ENCODE results near the gene TBC1D22A.

- TF ChIP-seq YY1 (IDR thresholded peaks at IDR 0.05; ENCODE audit: extremely low read depth, insufficient replicate concordance, low read depth, low read length), result no peak
- TF ChIP-seq ZBTB33 (IDR thresholded peaks at IDR 0.05; ENCODE audit: extremely low read depth, insufficient replicate concordance, low read length), result no peak
- no peak for TF ChIP-seq CTCF (IDR thresholded peaks at IDR 0.05 in 2 of 3, conservative IDR thresholded peaks at IDR 0.05 in 1 of 3; ENCODE audit: borderline replicate concordance in 1 of 3, insufficient read depth in 1 of 3, low read depth in 2 of 3, low read length in 2 of 3)
- TF ChIP-seq TCF7L2 (IDR thresholded peaks at IDR 0.05; ENCODE audit: borderline replicate concordance, extremely low read depth, insufficient read depth, insufficient read length), result no peak
- TF ChIP-seq SIN3A (IDR thresholded peaks at IDR 0.05; ENCODE audit: low read depth), result no peak
Observed at GRCh38 chr22:46769706-46770105, 7.3 kb downstream of the TBC1D22A start.
